Measurements from ENCODE around the gene CYP27B1. TPM values are rescaled to one million over a fixed set of nuclear protein-coding genes. Genes with fewer than 3 reads are reported as not detected.

CYP27B1 gene, protein sequence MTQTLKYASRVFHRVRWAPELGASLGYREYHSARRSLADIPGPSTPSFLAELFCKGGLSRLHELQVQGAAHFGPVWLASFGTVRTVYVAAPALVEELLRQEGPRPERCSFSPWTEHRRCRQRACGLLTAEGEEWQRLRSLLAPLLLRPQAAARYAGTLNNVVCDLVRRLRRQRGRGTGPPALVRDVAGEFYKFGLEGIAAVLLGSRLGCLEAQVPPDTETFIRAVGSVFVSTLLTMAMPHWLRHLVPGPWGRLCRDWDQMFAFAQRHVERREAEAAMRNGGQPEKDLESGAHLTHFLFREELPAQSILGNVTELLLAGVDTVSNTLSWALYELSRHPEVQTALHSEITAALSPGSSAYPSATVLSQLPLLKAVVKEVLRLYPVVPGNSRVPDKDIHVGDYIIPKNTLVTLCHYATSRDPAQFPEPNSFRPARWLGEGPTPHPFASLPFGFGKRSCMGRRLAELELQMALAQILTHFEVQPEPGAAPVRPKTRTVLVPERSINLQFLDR
- total RNA-seq (2014; rRNA removed; shearing (Covaris generic)), result 0.17 and 0.19 TPM in 2 replicates
- 0.23 and 0.36 TPM in 2 replicates for polyA plus RNA-seq (2015; cell fraction: cytosol; rRNA removed)
- polyA plus RNA-seq (2015; cell fraction: nucleus; rRNA removed), result 2.6 and 4.1 TPM in 2 replicates

DNA sequence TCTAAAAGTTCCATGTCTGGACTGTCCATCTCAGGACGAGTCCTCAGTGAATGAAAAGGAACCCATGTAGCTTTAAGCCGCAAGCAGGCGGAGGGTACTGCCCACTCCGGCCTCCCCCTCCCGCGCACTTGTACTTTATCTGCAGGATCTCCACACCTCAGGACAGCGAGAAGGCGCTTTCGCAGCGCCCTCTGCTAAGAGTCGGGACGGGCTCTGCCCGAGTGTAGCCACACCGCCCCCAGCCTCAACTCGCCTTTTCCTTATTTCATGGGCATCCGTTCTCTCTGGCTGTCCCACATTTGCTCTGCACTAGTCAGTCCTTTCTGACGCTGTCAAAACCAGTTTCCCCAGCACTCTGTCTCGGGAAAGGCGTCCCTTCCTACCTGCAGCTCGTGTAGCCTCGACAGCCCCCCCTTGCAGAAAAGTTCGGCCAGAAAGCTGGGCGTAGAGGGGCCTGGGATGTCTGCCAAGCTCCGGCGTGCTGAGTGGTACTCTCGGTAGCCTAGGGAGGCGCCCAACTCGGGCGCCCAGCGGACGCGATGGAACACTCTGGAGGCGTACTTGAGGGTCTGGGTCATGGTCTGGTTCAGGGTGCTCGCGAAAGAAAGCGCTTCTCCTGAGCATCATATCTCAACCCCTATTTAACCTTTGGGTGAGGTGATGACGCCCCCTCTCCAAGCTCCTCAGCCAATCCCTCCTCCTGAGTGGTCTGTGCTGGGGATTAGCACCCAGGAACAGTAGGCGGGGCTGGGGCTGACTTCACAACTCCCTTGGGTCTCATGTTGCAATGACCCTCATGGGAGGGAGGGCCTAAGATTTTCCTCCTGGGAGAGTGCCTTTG is at the start of gene CYP27B1:
TSS of gene CYP27B1 (minus strand) at position 615 of the 841 bp plus-strand sequence. CDS start at position 578, 37 bp downstream.
- no peak for DNase-seq (ENCODE audit: low read depth)

DNA sequence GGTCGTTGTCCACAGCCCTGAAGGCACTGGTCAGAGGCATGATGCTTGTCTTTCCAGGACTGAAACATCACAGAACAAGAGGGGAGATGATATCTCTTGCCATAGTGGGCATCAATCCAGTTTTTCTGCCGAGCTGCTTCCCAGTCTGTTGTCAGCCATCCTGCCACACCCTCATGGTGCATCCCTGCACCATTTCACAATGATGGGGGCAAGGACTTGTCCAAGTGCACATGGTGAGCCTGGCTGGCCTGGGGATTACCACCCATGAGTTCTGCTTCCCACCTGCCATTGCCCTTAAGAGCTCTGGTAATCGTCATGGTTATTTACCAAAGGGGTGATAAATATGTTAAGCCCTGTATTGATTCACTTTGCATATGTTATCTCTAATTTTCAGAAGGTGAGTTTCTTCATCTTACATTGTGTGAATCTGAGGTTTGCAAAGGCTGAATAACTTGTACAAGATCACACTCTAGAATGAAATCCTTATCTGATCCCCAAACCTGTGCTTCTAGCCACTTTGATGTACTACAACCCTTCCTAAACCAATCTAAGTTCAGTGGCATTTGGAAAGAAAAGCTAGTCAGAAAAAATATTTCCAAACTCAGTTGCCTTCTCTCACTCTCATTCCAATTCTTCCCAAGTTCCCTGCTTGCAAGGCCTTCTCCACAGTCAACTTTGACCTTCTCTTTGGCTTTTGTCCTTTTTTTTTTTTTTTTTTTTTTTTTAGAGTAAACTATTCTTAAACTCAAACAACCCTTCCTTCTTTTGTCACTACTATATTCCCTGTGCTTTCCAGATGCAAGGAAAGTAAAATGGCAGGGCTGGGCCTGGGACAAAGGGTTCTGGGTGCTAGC is 49.4 kb upstream of the CYP27B1 start:
- DNase-seq (ENCODE audit: low read depth), result no peak

DNA sequence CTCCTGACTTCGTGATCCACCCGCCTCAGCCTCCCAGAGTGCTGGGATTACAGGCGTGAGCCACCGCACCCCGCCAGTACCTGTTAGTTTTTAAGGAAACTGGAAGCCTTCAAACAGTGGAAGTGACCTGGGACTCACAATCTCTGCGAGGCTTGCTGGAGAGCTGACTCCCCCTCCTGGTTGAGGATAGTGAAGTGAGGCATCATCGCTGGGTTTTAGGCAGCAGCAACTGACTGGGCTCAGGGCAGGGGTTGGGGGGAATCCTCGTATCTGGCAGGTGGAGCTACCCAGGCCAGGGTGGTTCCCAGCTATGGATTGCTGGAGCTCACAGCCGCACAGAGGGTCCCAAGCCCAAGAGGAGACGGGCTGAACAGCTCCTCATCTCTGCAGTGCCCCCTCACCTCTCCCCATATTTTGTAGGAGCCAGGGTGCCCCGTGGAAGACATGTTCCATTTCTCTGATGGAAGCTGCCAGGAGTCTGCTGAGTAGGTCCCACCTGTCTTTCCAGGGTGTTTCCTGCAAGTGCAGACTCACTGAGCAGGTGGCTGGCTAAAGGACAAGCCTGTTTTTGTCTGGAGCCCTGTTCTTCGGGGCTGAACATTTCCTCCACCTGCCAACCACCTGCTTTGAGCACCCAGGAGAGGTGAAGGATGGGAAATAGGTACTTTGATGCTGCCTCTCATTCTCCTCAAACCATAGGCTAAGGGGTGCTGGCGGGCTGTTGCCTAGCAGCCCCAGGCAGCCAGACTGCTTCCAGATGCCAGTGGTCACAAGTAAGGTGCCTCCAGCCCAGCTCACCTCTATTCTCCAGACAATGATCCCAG is 48.5 kb upstream of the CYP27B1 start:
- no peak for DNase-seq (ENCODE audit: low read depth)

DNA sequence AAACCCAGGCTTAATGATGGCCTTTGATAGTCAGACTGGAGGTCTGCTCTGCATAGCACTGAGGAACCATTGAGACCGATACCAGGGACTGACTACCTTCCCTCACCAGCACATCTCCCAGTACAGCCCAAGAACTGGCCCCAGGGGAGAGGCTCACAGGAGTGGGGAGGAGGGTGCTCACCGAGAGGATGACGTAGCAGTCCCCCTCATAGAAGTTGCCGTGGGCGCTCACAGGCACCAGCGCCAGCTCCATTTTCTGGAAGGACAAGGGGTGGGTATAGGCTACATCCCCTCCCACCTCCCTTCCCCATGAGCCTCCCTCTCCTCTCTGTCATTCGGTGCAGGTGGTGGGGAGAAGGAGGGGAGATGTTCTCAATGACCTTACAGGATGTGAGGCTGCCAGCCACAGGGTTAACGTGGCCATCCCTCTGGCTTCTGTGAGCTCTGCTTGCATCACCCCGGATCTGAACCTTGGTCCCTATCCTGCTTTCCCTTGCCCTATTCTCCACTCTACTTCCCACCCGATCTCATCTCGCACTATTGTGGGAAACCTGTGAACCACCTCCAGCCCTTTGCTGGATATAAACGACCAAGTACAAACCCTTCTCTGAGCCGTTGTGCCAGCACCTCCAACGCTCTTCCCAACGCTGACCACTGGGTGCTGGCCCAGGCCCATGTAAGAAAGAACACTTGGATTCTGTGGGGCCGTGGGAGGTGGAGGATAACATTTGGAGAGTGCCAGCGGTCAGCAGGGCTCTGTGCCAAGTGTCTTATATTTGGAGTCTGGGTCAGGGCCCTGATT is 47.3 kb upstream of the CYP27B1 start:
- no peak for DNase-seq (ENCODE audit: low read depth)

DNA sequence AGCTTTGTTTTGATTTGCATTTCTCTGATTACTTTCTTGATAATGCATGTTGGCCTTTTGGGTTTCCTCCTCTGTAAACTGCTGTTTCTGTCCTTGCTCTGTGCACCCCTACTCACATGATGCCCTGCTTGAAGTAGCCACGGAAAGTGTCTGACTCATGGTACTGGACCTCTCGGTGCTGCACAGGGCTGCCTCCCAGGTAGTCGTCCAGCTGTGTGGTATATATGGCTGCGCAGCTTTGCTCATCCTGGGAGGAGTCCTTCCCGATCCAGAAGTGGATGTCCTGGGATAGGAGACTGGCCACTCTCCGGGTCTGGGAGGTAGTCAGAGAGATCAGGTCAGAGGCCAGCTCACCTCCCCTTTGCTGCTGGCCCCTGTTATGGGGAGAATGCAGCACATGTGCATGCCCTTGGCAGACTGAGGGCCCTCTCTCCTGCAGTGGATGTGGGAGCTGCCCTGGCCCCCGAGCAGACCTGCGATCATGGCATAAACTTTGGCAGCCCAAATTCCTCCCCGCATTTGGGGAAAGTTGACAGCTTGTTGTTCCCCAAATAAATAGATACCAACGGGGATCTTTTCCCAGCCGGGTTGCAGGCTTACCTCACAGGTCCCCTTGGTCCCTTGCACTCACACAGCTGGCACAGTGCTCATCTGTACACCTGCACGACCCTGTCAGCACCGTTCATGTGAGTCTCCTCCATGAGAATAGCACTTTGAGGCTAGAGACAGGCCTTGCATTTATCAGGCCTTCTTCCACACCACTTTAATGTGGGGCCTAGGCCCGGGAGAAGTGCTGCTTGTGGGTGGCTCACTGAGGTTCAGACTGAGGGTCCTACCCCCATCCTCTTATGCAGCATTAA is 46.5 kb upstream of the CYP27B1 start:
- DNase-seq (ENCODE audit: low read depth), result peak; percentile 34

DNA sequence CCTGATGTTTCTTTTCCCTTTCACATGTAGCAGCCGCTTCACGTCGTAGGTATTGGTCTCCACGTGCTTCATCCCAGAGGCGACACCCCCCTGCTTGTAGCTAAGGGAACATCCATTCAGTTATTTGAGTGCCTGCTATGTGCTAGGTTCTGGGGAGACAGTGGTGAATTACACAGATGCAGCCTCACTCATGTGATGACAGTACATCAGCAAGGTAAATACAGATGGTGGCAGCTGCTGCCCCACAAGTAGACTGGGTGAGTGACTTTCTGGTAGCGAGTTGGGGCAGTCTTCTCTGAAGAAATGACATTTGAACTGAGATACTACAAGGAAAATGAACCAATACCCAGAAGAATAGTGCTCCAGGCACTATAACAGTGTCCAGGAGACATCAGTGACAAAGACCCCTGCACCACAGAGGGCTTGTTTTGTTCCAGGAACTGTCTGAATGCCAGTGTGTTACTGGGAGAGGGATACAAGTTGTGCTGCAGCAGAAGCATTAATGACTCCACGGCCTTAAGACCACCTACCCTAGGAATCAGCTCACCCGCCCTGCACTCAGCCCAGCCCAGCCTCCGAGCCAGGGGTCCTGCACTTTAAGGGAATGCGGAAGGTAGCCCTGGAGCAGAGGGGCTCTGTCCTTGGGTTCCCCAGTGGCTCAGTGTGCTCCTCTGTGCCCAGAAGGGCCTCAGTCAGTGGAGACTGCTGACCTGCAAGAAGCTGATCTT is 44.3 kb upstream of the CYP27B1 start:
- DNase-seq (ENCODE audit: low read depth), result no peak

DNA sequence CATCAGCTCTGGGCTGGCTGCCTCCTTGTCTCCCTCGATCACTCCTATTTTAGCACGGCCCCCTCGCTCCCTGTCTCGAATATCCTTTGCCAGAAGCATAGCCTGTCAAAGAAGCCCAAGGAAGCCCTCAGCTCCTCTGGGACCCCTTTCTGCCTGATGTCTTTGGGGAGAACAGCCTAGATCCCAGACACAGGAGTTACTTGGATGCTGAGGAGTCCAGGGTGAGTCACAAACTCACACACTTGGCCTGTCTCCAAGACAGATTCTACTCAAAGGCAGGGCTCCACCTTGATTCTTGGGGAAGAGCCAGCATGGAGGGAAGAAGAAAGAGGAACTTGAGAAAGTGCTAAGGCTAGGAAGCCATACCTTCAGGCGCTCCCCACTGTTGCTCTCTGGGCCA is 43.6 kb upstream of the CYP27B1 start:
- DNase-seq (ENCODE audit: low read depth), result peak; percentile 77

DNA sequence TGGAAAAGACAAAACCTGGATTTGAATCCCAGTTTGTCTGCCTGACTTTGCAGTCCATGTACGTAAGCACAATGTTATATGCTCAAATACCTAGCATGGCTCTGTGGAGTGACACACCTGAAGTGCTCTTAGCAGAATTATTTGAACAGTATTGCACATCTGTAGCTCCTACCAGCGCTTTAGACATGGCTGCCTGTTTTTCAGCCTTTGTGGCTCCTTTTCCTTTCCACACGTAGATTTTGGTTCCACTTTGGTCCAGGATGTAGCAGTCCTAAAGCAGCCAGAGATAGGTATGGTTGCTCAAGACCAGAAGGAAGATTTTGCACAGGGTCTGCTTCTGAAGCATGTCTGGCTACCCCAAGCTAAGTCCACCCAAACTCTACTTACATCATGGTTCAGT is 42.5 kb upstream of the CYP27B1 start:
- DNase-seq (ENCODE audit: low read depth), result no peak

DNA sequence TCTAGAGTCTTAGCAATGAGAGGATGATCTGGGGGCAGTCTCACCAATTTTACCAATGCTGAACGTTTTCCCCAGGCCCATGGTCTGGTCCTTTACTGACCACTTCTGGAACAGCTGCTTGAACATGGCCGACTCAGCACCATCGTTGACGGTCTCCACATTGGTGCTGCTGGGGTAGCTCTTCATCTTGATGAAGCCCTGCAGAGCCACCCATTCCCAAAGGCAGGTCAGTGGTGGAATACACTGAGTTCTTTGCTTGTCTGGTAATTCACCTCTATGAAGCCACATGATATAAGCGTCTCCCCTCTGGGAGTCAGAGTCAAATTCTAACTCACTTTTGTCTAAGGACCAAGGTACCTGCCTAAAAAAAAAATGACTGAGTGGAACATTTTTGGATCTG is 41.5 kb upstream of the CYP27B1 start:
- no peak for DNase-seq (ENCODE audit: low read depth)

DNA sequence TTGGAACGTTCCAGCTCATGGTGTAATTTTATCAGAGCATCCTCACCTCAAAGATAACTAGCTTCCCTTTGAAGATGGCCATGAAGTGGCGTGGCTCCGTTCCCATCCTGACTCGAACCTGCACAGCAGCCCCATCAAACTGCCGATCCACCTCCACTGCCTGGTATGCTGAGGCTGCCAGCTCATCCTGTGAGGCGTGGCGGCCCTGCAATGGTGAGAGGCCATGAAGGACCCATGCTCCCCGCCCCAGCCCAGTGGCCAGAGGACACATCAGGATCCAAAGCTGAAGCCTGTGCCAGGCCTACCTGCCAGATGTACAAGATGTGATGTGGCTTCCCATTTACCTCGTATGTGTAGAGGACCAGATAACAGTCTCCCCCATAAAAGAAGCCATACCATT is 40.4 kb upstream of the CYP27B1 start:
- no peak for DNase-seq (ENCODE audit: low read depth)

DNA sequence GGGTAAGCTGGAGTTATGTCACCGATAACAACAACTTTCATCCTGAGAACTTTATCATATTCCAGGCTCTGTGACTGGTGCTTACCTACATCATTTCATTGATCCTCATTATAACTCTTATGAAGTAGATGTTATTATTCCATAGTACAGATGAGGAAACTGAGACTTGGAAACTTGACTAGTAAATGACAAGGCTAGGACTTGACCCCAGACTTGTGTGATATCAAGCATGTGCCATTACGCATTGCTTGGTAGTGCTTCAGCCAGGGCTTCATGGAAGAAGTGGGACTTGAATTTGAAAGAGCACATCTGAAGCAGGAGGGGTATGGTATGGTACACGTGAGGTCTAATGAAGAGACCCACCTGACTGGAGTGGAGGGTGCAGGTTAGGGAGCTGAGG is 39.8 kb upstream of the CYP27B1 start:
- DNase-seq (ENCODE audit: low read depth), result no peak

DNA sequence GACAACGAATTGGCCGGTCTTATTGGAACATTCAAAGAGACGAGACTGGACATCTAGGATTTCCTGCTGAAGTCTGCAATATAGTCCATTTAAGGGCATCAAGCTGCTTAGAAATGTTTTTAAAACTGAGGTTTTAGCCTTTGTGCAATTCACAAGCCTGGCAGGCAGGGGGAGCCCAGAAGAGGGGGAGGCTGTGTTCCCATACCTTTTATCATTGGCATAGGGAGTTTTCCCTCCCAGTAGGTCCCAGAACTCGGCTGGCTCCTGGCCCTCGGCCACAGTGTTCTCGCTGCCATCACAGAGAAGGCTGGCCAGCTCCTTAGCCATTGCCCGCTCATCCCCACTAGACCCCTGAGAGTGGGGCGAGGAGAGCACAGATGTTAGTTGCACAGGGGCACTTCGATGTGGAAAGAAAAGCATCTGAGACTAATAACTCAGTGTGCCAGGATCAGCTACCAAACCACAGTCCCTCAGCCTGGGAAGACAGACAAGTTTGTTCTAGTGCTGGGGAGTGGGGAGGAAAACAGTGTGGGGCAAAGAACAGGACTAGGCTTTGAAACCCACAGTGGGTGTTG is 36.5 kb upstream of the CYP27B1 start:
- peak; percentile 55 for DNase-seq (ENCODE audit: low read depth)

DNA sequence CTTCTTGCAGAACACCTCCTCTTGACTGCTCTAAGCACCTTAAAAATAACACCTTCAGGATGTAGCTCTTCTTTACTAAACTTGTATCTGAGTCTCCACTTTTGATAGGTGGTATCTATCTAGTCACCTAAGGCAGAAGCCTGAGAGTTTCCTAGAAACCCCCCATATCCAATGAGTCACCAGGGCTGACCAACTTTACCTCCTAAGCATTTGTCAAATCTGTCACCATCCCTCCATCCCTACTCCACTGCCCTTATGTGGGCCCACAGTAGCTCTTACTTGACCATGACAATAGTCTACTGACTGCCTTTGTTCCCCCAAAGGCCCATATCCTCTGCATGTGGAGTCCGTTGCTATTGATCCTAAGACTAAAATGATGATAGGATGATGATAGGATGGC is 35.7 kb upstream of the CYP27B1 start:
- DNase-seq (ENCODE audit: low read depth), result no peak

DNA sequence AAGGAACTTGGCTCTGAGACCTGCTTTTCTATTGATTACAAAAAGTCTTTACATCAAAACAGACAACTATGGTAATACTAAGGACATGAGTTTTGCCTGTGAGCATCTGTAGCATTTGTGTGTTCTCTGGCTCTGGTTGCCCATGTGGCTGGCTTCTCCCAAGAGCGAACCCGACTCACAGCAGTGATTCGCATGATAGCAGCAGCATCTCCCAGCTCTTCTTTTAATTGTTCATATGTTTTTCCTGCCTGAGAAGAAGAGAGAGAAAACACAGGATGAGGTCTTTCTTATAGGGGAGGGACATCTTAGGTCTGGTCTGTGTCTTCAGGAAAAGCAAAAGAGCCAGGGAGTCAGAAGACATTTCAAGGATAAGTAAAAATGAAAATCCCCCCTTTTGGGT is 34.1 kb upstream of the CYP27B1 start:
- DNase-seq (ENCODE audit: low read depth), result no peak

DNA sequence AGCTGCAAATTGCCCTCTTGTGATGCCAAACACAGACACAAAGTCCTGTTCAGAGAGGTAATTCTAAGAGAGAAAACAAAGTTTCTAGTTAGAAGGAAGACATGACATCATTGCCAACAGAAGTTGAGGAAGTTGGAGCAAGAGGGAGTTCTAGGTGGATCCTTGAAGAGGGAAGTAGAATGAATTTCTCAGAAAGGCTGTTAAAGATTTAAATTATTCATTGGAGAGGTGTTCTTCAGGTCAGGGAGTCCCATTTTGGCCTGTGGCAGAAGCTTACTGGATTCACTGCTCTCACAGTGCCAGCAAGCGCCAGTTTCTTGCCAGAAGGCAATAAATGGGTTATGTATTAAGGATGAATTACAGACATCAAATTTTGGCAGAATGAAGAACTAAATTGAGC is 31.1 kb upstream of the CYP27B1 start:
- no peak for DNase-seq (ENCODE audit: low read depth)

DNA sequence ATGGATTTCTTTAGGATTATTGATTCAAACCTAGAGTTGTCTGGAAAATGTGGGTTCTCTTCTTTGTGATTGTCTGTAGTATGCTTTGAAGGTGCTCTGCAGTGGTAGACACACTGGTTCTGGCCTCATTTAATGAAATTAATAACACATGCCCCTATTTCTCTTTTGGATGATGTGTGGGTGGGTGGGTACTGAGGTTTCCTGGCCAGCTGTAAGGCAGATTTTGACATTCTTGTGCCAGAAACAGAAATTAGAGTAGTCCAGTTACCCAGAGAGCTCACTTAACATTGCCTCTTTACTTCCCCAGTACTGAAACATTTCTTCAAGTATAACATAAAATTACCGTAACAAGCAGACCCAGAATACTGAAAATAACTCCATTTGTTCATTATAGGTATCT is 30.1 kb upstream of the CYP27B1 start:
- DNase-seq (ENCODE audit: low read depth), result no peak

DNA sequence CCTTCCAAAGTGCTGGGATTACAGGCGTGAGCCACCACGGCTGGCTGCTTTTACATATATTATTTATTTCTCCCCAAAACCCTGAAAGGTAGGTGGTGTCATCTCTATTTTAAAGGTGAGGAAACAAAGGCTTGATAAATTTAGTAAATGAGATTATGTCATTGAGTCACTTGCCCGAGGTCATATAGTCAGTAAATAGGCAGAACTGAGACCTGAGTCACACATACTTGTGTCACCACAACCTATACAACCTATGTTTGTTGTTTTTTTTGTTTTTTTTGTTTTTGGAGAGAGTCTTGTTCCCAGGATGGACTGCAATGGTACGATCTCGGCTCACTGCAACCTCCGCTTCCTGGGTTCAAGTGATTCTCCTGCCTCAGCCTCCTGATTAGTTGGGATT is 28.5 kb upstream of the CYP27B1 start:
- no peak for DNase-seq (ENCODE audit: low read depth)

All from HT1080 (cell line).